ENCODE data around the gene SLC2A9. TPM values are rescaled to one million over a fixed set of nuclear protein-coding genes. Genes with fewer than 3 reads are reported as not detected.

SLC2A9 gene
- total and polyA plus RNA-seq, 2 of the 8 experiments (the other 6 are each of a cell fraction or from before 2014, with no cell fraction given): 0.20 to 0.26 TPM

GRCh38 chr4:10056334-10057022 lies 35.2 kb upstream of the SLC2A9 start (continued):
- TF ChIP-seq RAD21 (IDR thresholded peaks at IDR 0.05 in 1 of 2, conservative IDR thresholded peaks at IDR 0.05 in 1 of 2; ENCODE audit: low read depth in 2 of 2, low read length in 2 of 2) (no peak), GABPA (IDR thresholded peaks at IDR 0.05; ENCODE audit: borderline replicate concordance, insufficient read depth, low read length) (no peak), RFX5 (IDR thresholded peaks at IDR 0.05; ENCODE audit: borderline replicate concordance, low read depth, low read length) (no peak), CHD2 (IDR thresholded peaks at IDR 0.05; ENCODE audit: low read length) (no peak)
